Kidney epithelial cell (primary cell): ENCODE data around the gene ZNF212. TPM values are rescaled to one million over a fixed set of nuclear protein-coding genes. Genes with fewer than 3 reads are reported as not detected.
"Not testable (repeated sequence)": the region's sequence is repeated elsewhere in the genome, so short reads cannot be mapped to it uniquely, and the experiment has no call there.

Experiments used
- DNase-seq: peaks from one replicate; pipeline ENCODE4 v3.0.0-alpha.2; 2010; ENCODE audit warnings: low read depth
- H3K27me3 ChIP-seq: 2 replicates; pipeline ENCODE4 v1.6.0; 2011; ENCODE audit warnings: low read length; ENCODE audit not compliant: control insufficient read depth, insufficient read depth
- H3K36me3 ChIP-seq: 2 replicates; pipeline ENCODE4 v1.5.1; 2011; ENCODE audit warnings: low read length; ENCODE audit not compliant: control insufficient read depth, insufficient read depth
- H3K4me3 ChIP-seq: 2 replicates; pipeline ENCODE4 v1.5.1; 2011; ENCODE audit warnings: low read depth, mild to moderate bottlenecking, control low read depth, low read length
- total RNA-seq: library from RNA; depleted of rRNA; stranded (reverse); fragments of >200 nt; gene quantifications from 2 replicates; pipeline ENCODE4 v1.2.3, GENCODE V29; 2015
- TF ChIP-seq, protein P1 (sequence below): IDR thresholded peaks from 2 replicates; pipeline ENCODE4 v1.5.1; 2011; ENCODE audit warnings: mild to moderate bottlenecking, moderate library complexity, low read length, control low read depth, inconsistent platforms; ENCODE audit not compliant: insufficient read depth, poor library complexity, severe bottlenecking

ZNF212 gene
- total RNA-seq, 1 donor from 2014 or later: 6.7 TPM

DNA sequence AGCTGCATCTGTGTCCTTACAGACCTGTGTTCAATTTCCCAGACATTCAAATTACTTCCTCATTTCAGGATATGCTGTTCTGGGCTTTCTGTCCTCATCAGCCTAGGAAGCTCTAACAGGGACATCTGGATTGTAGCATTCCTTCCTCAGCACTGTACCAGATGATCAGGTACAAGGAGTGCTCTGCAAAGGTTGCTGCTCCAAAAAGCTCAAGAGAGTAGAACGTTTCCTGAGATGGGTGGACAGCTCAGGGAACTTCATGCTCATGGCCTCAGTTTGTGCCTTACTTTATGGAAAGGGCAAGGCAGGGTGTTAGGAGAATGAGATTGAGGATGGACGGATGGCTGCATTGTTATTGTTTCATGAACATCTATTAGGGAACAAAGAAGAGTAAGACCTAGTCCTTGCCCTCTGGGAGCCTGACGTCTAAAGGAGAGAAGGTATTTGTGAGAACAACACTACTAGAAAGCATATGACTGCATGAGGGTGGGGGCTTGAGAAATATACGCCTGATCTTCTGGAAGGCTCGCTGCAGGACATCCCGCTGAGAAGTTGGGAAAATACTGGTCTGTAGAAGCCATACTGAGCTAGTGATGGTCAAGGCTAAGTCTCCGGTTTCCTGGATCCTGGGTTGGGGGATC is 10.5 kb upstream of the ZNF212 start:
- H3K36me3 ChIP-seq: no peaks in the 10 kb centered on the region
- no peak for DNase-seq
- TF ChIP-seq, protein P1, sequence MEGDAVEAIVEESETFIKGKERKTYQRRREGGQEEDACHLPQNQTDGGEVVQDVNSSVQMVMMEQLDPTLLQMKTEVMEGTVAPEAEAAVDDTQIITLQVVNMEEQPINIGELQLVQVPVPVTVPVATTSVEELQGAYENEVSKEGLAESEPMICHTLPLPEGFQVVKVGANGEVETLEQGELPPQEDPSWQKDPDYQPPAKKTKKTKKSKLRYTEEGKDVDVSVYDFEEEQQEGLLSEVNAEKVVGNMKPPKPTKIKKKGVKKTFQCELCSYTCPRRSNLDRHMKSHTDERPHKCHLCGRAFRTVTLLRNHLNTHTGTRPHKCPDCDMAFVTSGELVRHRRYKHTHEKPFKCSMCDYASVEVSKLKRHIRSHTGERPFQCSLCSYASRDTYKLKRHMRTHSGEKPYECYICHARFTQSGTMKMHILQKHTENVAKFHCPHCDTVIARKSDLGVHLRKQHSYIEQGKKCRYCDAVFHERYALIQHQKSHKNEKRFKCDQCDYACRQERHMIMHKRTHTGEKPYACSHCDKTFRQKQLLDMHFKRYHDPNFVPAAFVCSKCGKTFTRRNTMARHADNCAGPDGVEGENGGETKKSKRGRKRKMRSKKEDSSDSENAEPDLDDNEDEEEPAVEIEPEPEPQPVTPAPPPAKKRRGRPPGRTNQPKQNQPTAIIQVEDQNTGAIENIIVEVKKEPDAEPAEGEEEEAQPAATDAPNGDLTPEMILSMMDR: no peak
- no peaks in the 10 kb centered on the region for H3K27me3 ChIP-seq
- H3K4me3 ChIP-seq: no peak overlapping the region

DNA sequence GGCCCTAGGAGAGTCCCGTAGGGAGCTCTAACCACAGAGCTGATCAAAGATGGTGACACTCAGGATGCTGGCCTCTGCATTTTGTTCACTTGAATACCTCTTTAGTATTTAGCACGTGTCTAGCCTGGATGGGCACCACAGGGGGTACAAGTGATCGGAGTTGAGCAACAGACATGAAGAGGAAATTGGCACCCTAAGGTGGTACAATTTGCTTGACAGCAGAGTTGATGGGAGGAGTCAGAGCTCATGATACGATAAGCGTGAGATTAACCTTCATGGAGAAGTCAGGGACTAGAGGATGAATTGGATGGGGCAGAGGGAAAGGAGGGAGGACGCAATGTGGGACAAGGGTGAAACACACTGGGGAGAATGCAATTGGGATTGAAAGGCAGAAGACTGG is 9.9 kb upstream of the ZNF212 start:
- DNase-seq: no peak
- Histone ChIP-seq H3K36me3 (no peaks in the 10 kb centered on the region), H3K4me3 (no peak overlapping the region), H3K27me3 (no peaks in the 10 kb centered on the region)
- TF ChIP-seq, protein P1: no peak

DNA sequence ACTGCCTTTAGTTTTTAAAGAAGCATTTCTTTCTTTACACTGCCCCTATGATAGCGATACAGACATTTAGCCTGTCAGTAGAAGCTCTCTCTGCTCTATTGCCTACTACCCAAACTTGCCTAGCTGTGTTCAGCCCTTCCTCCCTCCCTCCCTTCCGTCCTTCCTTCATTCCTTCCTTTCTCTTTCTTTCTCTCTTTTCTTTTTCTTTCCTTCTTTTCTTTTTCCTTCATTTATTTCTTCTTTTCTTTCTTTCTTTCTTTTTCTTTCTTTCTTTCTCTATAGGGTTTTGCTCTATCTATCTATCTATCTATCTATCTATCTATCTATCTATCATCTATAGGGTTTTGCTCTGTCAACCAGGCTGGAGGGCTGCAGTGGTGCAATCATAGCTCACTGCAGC is 7.1 kb upstream of the ZNF212 start:
- no peaks in the 10 kb centered on the region for H3K36me3 ChIP-seq
- TF ChIP-seq, protein P1: no peak

DNA sequence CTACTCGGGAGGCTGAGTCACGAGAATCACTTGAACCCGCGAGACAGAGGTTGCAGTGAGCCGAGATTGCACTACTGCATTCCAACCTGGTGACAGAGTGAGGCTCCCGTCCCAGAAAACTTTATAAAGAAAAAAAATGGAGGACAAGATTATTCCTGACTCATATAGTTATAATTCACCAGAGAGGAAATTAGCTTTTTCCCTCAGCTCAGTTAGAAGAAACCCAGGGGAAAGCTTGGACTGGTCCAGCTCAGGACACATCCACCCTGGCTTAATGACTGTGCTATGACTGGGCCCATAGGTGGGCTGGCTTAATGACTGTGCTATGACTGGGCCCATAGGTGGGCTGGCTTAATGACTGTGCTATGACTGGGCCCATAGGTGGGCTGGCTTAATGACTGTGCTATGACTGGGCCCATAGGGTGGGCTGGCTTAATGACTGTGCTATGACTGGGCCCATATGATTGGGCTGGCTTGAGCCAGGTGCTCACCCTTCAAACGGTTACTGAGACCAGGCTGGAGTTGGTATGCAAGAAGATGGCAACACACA is 5.7 kb upstream of the ZNF212 start:
- not testable (repeated sequence) for H3K36me3 ChIP-seq, H3K27me3 ChIP-seq, H3K4me3 ChIP-seq
- peak; percentile 56 for DNase-seq

More for the DNA sequence above, 7.1 kb upstream of the ZNF212 start:
- DNase-seq: no peak
- Histone ChIP-seq H3K4me3 (no peak overlapping the region), H3K27me3 (no peaks in the 10 kb centered on the region)

DNA sequence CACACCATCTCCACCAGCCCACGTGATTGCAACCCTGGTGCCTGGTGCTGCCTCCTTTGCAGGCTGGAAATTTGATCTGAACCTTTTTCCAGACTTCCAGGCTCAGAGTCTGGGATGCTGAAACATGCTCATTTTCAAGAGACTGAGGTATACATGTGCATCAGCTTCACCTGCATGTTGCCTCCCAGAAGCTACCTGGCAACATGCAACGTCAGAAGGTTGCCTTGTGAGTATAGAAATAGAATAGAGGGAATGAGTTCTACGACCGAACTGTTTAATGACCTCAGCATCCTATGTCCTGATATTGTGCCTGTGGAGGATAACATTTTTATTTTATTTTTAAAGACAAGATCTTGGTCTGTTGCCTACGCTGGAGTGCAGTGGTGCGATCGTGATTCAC is 1.9 kb upstream of the ZNF212 start:
- Histone ChIP-seq H3K36me3 (no peaks in the 10 kb centered on the region), H3K4me3 (no peak overlapping the region), H3K27me3 (no peaks in the 10 kb centered on the region)
- TF ChIP-seq, protein P1: no peak
- no peak for DNase-seq

DNA sequence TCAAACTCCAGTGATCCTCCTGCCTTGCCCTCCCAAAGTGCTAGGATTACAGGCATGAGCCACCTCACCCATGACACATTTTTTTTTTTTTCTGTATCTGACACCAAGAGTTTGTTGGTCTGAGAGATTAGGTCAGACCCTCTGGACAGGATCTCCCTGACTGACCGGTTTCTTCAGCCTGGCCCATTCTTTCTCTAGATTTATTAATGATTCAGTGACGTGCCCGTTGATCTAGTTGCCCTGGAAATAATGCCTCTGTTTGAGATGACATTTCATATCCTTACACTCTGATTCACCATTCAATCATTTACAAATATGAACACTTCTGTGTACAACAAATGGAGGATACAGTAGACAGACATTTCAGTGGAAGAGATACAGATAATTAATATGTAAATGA is 1.4 kb upstream of the ZNF212 start:
- TF ChIP-seq, protein P1: no peak

More for the DNA sequence above, 1.4 kb upstream of the ZNF212 start:
- no peak overlapping the region for H3K4me3 ChIP-seq
- no peak for DNase-seq
- H3K27me3 ChIP-seq: no peaks in the 10 kb centered on the region
- no peaks in the 10 kb centered on the region for H3K36me3 ChIP-seq
